AG09319 (cell line): ENCODE data around the gene MRPL58.
"Not testable (repeated sequence)": the region's sequence is repeated elsewhere in the genome, so short reads cannot be mapped to it uniquely, and the experiment has no call there.

Experiments used
- DNase-seq: peaks from one replicate; pipeline ENCODE4 v3.0.0-alpha.2; 2010; ENCODE audit warnings: low read depth; ENCODE audit errors: extremely low read depth
- CTCF ChIP-seq: IDR thresholded peaks from 2 replicates; pipeline ENCODE4 v1.5.1; 2011; ENCODE audit warnings: low read depth, mild to moderate bottlenecking, inconsistent platforms, low read length, moderate library complexity

Gene MRPL58

DNA sequence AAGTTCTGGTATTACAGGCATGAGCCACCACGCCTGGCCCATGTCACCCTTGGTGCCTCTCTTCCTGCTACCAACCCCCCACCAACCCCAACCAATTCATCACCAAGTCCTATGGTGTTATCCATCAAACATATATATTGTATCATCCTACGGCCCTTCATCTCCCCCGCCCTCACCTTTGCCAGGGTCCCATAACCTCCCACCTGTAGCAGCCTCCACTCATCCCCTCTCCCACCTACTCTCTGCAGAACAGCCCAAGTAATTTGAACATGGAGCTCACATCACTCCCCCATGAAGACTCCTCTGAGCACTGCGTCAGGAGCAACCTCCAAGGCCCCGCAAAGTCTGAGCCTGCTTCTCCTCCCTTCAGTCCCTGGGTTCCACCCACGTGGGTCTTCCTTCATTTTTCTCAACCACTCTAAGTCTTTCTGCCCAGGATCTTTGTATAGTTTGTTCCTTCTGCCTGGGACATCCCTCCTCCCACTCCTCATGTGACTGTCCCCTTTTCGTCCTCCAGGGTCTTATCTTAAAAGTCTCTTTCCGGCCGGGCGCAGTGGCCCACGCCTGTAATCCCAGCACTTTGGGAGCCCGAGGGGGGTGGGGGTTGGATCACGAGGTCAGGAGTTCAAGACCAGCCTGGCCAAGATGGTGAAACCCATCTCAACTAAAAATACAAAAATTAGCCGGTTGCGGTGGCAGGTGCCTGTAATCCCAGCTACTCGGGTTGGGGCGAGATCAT is 32.9 kb upstream of the MRPL58 start:
- no peak for TF ChIP-seq CTCF
- DNase-seq = no peak

DNA sequence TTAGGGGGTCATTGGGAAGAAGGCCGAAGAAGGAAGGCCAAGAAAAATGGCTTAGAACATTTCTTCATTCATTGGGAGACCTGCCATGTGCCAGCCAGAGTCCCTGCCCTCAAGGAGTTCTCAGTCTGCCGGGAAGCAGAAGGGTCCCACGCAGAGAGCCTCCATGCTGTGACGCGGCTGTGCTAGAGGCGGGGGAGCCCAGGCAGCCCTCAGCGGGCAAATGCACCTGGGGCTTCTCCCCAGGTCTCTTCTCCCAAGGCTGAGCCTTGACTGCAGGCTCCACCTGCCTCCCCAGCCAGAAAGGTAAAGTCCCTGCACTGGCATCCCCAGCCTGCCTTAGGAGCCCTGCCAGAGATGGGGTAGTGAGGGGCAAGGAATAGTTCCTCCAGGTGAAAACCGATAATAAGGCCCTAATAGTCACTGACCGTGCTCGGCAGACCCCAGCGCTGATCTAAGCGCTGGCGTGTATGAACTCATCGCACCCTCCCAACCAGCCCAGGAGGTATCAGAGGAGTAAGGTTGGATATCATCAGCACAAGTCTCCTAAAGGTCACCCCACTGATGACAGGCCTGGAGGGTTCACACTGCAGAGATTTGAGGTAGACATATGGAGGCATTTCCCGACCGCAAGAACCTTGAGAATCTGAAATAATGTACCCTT is 31.0 kb upstream of the MRPL58 start:
- TF ChIP-seq CTCF = no peak
- no peak for DNase-seq

DNA sequence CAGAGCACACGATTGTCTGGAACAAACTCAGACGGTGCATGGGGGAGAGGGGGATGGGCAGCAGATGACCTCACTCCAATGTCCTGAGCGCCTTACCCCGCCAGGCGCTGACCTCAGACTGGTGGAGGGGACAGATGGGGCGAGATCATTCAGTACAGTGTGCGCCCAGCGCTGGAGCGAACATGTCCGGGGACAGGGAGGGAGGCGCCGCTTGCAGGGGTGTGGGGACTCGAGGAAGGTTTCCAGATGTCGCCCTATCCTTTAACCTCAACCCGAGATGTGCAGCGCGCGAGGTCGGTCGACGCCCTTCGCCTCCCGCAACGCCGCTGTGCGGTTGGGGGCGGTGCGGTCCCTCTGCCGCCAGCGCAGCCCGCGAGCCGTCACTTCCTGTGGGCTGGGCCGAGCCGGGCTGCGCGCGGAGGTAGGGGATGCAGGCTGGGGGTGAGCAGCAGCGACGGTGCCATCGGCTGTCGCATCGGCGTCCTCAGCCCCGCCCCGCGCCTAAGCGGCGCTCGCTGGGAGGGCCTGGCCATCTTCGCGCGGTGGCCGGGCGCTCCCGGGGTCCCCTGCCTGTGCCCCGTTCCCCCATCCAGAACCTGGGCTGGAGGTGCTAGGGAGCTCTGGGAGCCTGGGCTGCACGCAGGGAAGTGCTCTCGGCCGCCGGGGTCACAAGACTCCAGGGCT is 30.3 kb upstream of the MRPL58 start:
- no peak for DNase-seq
- no peak for TF ChIP-seq CTCF

- DNase-seq = not testable (repeated sequence)
These were observed 29.7 kb upstream of the MRPL58 start for GRCh38 chr17:74982663-74983313.

DNA sequence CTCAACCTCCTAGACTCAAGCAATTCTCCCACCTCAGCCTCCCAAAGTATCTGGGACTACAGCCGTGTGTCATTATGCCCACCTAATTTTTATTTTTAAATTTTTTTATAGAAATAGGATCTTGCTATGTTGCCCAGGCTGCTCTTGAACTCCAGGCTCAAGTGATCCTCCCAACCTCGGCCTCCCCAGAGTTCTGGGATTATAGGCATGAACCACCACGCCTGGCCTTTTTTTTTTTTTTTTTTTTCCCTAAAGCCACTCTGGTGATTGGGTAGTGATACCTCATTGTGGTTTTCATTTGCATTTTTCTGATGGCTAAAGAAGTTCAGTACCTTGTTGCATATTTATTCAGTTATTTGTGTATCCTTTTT is 26.3 kb upstream of the MRPL58 start:
- no peak for DNase-seq
- no peak for TF ChIP-seq CTCF

GRCh38 chr17:74987418-74987908 is 25.0 kb upstream of the MRPL58 start, which contains the start of gene CDR2L:
Gene CDR2L (plus strand): TSS chr17:74987632. CDS start chr17:74988044, 412 bp downstream.
- peak; percentile 80 for DNase-seq

More at GRCh38 chr17:74987418-74987908, 25.0 kb upstream of the MRPL58 start, which contains the start of gene CDR2L:
- no peak for TF ChIP-seq CTCF
